ENCODE measurements around the gene MORF4L2. TPM values are rescaled to one million over a fixed set of nuclear protein-coding genes. Genes with fewer than 3 reads are reported as not detected.

MORF4L2 gene
- total RNA-seq, 4 donors from 2014 or later, result 171 to 235 (median 185) TPM

- no peaks in the 10 kb centered on the region for H3K36me3 ChIP-seq
- WGBS, 2 donors (ENCODE audit: low coverage in 1 of 2), result 97% methylated on average over 3 of the region's 3 CpGs; no CpG with 5 or more reads in 1 of the 2 donors
- DNase-seq, result no peak
- H3K4me3 ChIP-seq, result no peak overlapping the region
- H3K27me3 ChIP-seq, result no peaks in the 10 kb centered on the region
- TF ChIP-seq CTCF (IDR thresholded peaks at IDR 0.05), result no peak
- H3K9me3 ChIP-seq, result no peaks in the 10 kb centered on the region
- H3K4me1 ChIP-seq, result no peaks in the 10 kb centered on the region
- intact Hi-C loops (cut with DNase I; ENCODE audit: low total_unique reads), result no loop called here
- H3K27ac ChIP-seq, result no peak overlapping the region
- in situ Hi-C loops (cut with MboI; ENCODE audit: low pct_ligation_motif_present in 1 of 4, low pct_unique_long_range_greater_than_20kb in 1 of 4, low sequenced_read_pairs in 3 of 4), result no loop called here
These were observed 18.4 kb upstream of the MORF4L2 start for GRCh38 chrX:103704863-103705262.

- Histone ChIP-seq H3K9me3 (no peaks in the 10 kb centered on the region), H3K36me3 (no peaks in the 10 kb centered on the region), H3K4me1 (no peaks in the 10 kb centered on the region), H3K27ac (no peak overlapping the region), H3K4me3 (no peak overlapping the region), H3K27me3 (no peaks in the 10 kb centered on the region)
- 81 to 93% methylated on average over 4 to 5 of the region's 5 CpGs for WGBS, 2 donors (ENCODE audit: low coverage in 1 of 2)
- intact Hi-C loops (cut with DNase I; ENCODE audit: low total_unique reads) (no loop called here), in situ Hi-C loops (cut with MboI; ENCODE audit: low pct_ligation_motif_present in 1 of 4, low pct_unique_long_range_greater_than_20kb in 1 of 4, low sequenced_read_pairs in 3 of 4) (loop anchor here in 1 of 4 donors (25.0 kb wide), 1 partner anchor 463 kb away; the partner anchor contains the start of genes FAM199X and SLC25A53)
- TF ChIP-seq POLR2AphosphoS5 (IDR thresholded peaks at IDR 0.05) (no peak), EP300 (IDR thresholded peaks at IDR 0.05; ENCODE audit: low read depth) (no peak), CTCF (IDR thresholded peaks at IDR 0.05) (no peak), POLR2A (IDR thresholded peaks at IDR 0.05) (no peak)
- no peak for DNase-seq
These were observed 12.7 kb upstream of the MORF4L2 start for GRCh38 chrX:103699243-103699642.

- DNase-seq, result no peak
- Histone ChIP-seq H3K4me3 (no peak overlapping the region), H3K4me1 (no peaks in the 10 kb centered on the region), H3K36me3 (no peaks in the 10 kb centered on the region), H3K27me3 (no peaks in the 10 kb centered on the region), H3K27ac (no peak overlapping the region), H3K9me3 (no peaks in the 10 kb centered on the region)
- intact Hi-C loops (cut with DNase I; ENCODE audit: low total_unique reads) (no loop called here), in situ Hi-C loops (cut with MboI; ENCODE audit: low pct_ligation_motif_present in 1 of 4, low pct_unique_long_range_greater_than_20kb in 1 of 4, low sequenced_read_pairs in 3 of 4) (loop anchor here in 1 of 4 donors (25.0 kb wide), 1 partner anchor 465 kb away; the partner anchor contains the start of genes FAM199X and SLC25A53)
- TF ChIP-seq CTCF (IDR thresholded peaks at IDR 0.05), result no peak
- no peak for TF ChIP-seq POLR2A (IDR thresholded peaks at IDR 0.05)
- no peak for TF ChIP-seq POLR2AphosphoS5 (IDR thresholded peaks at IDR 0.05)
- no peak for TF ChIP-seq EP300 (IDR thresholded peaks at IDR 0.05; ENCODE audit: low read depth)
These were observed 11.2 kb upstream of the MORF4L2 start for GRCh38 chrX:103697687-103698086.

- no peaks in the 10 kb centered on the region for H3K4me1 ChIP-seq
- TF ChIP-seq EP300 (IDR thresholded peaks at IDR 0.05; ENCODE audit: low read depth) (no peak), CTCF (IDR thresholded peaks at IDR 0.05) (no peak), POLR2AphosphoS5 (IDR thresholded peaks at IDR 0.05) (no peak), POLR2A (IDR thresholded peaks at IDR 0.05) (no peak)
- no peak for DNase-seq
- no peaks in the 10 kb centered on the region for H3K36me3 ChIP-seq
- in situ Hi-C loops (cut with MboI; ENCODE audit: low pct_ligation_motif_present in 1 of 4, low pct_unique_long_range_greater_than_20kb in 1 of 4, low sequenced_read_pairs in 3 of 4) (loop anchor here in 1 of 4 donors (25.0 kb wide), 1 partner anchor 471 kb away; the partner anchor contains the start of genes FAM199X and SLC25A53), intact Hi-C loops (cut with DNase I; ENCODE audit: low total_unique reads) (no loop called here)
- H3K27ac ChIP-seq, result no peak overlapping the region
- 69% methylated on average over 1 of the region's 1 CpG; no CpG with 5 or more reads in 1 of the 2 donors for WGBS, 2 donors (ENCODE audit: low coverage in 1 of 2)
- no peaks in the 10 kb centered on the region for H3K27me3 ChIP-seq
- no peak overlapping the region for H3K4me3 ChIP-seq
- no peaks in the 10 kb centered on the region for H3K9me3 ChIP-seq
These were observed 4.6 kb upstream of the MORF4L2 start for GRCh38 chrX:103691059-103691458.

Data from transverse colon (tissue), 4 donors.